Measurements from ENCODE around the gene SPACDR.
A peak's percentile ranks its signal among the peaks of the same experiment; 100 is the strongest.

The SPACDR gene

DNA sequence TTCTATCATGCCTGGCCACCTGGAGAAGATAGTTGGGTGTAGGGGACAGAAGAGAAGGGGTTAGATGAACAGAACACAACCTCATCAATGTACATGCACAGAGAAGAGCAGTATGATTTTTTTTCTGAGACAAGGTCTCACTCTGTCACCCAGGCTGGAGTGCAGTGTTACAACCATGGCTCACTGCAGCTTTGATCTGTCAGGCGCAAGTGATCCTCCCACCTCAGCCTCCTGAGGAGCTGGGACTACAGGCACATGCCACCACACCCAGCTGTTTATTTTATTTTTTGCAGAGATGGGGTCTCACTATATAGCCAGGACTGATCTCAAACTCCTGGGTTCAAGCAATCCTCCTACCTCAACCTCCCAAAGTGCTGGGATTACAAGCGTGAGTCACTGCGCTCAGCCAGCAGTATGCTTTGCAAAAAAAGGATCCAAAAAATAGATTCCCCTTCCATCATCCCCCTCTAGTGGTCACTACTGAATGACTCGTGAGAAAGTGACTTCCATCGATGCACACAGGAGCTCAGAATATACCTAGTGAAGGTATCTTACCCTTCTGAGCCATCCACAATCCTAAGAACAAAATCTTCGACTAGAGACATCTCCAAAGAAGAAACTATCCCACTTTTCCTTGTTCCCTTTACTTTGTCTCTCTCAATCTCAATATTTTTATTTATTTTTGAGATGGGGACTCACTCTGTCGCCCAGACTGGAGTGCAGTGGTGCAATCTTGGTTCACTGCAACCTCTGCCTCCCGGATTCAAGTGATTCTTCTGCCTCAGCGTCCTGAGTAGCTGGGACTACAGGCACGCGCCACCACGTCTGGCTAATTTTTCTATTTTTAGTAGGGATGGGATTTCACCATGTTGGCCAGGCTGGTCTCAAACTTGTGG is 56.5 kb downstream of the SPACDR start:
- peak; percentile 46 for DNase-seq

DNA sequence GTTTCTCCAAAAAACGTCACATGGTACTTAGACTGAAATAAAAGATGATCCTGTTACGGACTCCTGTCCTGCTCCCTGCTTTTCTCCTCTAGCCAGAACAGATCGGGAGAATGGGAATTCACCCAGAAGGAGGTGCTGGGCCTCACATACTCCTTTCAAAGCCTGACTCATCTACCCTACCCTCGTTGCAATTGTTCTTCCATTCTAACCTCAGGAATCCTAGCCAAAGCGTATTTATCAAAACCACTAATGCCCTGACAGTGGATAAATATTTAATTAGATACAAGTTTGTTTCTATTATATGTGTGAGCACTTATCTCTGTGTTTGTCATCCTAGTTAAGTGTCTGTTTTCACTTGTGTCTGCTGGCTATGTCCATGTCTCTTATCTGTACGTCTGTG is 57.3 kb downstream of the SPACDR start:
- no peak for DNase-seq

Data from stimulated activated CD4-positive, alpha-beta T cell treated with anti-CD3 and anti-CD28 coated beads, Interleukin-15, amount 100 ng/mL, for 24 hours (primary cell).